ENCODE results near the gene WNT7A.

GRCh38 chr3:13849018-13849417 lies 30.9 kb downstream of the WNT7A start:
- TF ChIP-seq CTCF (IDR thresholded peaks at IDR 0.05) (no peak), EZH2phosphoT487 (IDR thresholded peaks at IDR 0.05) (no peak)

All from neural progenitor cell (in vitro differentiated cells).